SU-DHL-6 (cell line): ENCODE measurements around the gene CYP4V2.

Experiments
- EZH2phosphoT487 ChIP-seq: fragments of 200-600 bp; sonication (generic), shearing (Covaris generic); conservative IDR thresholded peaks from 2 replicates; pipeline ENCODE4 v1.6.1; 2018; ENCODE audit warnings: mild to moderate bottlenecking, antibody characterized with exemption, low read length, moderate library complexity, mixed read lengths
- TF ChIP-seq, protein P1 (sequence below): fragments of 200-600 bp; sonication (generic); IDR thresholded peaks from one replicate; pipeline ENCODE4 v1.5.1; 2017; ENCODE audit warnings: antibody characterized with exemption, mild to moderate bottlenecking, low read length, moderate library complexity; ENCODE audit not compliant: insufficient read depth, poor library complexity, severe bottlenecking

GRCh38 chr4:186144946-186145569, 46.3 kb upstream of the CYP4V2 start:
- TF ChIP-seq, protein P1, sequence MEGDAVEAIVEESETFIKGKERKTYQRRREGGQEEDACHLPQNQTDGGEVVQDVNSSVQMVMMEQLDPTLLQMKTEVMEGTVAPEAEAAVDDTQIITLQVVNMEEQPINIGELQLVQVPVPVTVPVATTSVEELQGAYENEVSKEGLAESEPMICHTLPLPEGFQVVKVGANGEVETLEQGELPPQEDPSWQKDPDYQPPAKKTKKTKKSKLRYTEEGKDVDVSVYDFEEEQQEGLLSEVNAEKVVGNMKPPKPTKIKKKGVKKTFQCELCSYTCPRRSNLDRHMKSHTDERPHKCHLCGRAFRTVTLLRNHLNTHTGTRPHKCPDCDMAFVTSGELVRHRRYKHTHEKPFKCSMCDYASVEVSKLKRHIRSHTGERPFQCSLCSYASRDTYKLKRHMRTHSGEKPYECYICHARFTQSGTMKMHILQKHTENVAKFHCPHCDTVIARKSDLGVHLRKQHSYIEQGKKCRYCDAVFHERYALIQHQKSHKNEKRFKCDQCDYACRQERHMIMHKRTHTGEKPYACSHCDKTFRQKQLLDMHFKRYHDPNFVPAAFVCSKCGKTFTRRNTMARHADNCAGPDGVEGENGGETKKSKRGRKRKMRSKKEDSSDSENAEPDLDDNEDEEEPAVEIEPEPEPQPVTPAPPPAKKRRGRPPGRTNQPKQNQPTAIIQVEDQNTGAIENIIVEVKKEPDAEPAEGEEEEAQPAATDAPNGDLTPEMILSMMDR = no peak
- no peak for TF ChIP-seq EZH2phosphoT487
